RWPE2 (cell line): ENCODE data around the gene FARP2.

Experiments used
- ATAC-seq: fragments of 200-7000 bp; cut with Tn5 transposase; 3 replicates; pipeline ENCODE4 v1.9.1; 2021; ENCODE audit warnings: low read depth
- DNase-seq: peaks from one replicate; pipeline ENCODE4 v3.0.0-alpha.2; 2020; ENCODE audit warnings: low spot score
- H3K27ac ChIP-seq: fragments of 450-650 bp; 2 replicates; pipeline ENCODE4 v1.5.1; 2017; ENCODE audit warnings: mild to moderate bottlenecking; ENCODE audit not compliant: poor library complexity, severe bottlenecking
- H3K27me3 ChIP-seq: fragments of 250-450 bp; sonication (Bioruptor Pico); 2 replicates; pipeline ENCODE4 v1.5.1; 2021; ENCODE audit warnings: mild to moderate bottlenecking, moderate library complexity; ENCODE audit not compliant: insufficient read depth, poor library complexity, severe bottlenecking
- H3K36me3 ChIP-seq: fragments of 250-450 bp; sonication (Bioruptor Pico); 2 replicates; pipeline ENCODE4 v1.5.1; 2020; ENCODE audit warnings: low read depth, mild to moderate bottlenecking, moderate library complexity
- H3K4me1 ChIP-seq: fragments of 250-450 bp; sonication (Bioruptor Pico); 2 replicates; pipeline ENCODE4 v1.5.1; 2021; ENCODE audit warnings: mild to moderate bottlenecking, moderate library complexity; ENCODE audit not compliant: insufficient read depth, poor library complexity, severe bottlenecking
- H3K4me3 ChIP-seq: fragments of 250-450 bp; sonication (Bioruptor Pico); 2 replicates; pipeline ENCODE4 v1.5.1; 2021; ENCODE audit warnings: mild to moderate bottlenecking, moderate library complexity; ENCODE audit not compliant: severe bottlenecking
- H3K9me3 ChIP-seq: fragments of 250-450 bp; sonication (Bioruptor Pico); 2 replicates; pipeline ENCODE4 v1.5.1; 2021; ENCODE audit warnings: mild to moderate bottlenecking, moderate library complexity; ENCODE audit not compliant: severe bottlenecking
- TF ChIP-seq, protein P1 (sequence below): fragments of 450-650 bp; IDR thresholded peaks from one replicate; pipeline ENCODE4 v1.5.1; 2017; ENCODE audit warnings: mild to moderate bottlenecking, moderate library complexity; ENCODE audit not compliant: poor library complexity, severe bottlenecking

FARP2 gene

DNA sequence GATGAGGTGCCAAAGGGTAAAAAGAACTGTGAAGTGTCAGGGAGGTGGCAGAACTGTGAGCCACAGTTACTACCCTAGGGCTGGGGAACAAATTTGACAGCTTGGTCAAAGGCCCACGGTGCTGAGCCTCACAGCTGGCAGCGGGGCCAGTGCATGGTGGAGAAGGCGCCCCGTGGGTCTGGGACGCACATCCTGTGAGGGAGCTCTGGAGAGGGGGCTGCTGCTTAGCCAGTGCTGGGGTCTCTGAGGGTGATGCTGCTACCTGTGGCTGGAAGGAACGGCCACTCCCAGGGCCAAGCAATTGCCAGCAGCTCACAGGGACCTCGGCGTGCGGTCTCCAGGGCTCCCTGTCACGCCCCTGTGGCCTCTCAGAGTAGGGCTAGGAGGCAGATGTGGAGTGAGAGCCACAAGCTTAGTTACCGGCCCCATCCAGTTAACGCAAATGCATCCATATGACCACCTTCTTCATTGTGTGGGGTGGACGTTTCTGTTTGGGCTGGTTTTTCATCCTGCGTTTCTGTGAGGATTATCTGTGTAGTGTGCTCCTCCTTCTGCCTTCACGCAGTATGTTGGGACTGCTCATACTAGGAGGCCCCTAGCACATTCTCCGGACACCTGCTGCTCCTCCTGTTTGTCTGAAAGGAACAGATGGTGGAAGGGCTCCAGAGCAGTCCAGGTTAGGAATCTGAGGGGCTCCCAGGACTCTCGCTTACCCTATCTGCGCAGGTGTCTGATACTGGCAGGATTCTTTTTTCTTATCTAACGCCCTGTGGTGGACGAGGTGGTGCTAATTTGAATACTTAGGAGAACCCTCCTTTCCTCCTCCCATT, 126.3 kb downstream of the FARP2 start:
- Histone ChIP-seq H3K27ac (no peak overlapping the region), H3K36me3 (no peaks in the 10 kb centered on the region), H3K4me1 (no peaks in the 10 kb centered on the region), H3K4me3 (no peak overlapping the region), H3K9me3 (no peaks in the 10 kb centered on the region), H3K27me3 (no peaks in the 10 kb centered on the region)
- ATAC-seq: no peak
- TF ChIP-seq, protein P1, sequence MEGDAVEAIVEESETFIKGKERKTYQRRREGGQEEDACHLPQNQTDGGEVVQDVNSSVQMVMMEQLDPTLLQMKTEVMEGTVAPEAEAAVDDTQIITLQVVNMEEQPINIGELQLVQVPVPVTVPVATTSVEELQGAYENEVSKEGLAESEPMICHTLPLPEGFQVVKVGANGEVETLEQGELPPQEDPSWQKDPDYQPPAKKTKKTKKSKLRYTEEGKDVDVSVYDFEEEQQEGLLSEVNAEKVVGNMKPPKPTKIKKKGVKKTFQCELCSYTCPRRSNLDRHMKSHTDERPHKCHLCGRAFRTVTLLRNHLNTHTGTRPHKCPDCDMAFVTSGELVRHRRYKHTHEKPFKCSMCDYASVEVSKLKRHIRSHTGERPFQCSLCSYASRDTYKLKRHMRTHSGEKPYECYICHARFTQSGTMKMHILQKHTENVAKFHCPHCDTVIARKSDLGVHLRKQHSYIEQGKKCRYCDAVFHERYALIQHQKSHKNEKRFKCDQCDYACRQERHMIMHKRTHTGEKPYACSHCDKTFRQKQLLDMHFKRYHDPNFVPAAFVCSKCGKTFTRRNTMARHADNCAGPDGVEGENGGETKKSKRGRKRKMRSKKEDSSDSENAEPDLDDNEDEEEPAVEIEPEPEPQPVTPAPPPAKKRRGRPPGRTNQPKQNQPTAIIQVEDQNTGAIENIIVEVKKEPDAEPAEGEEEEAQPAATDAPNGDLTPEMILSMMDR: no peak
- DNase-seq: no peak

DNA sequence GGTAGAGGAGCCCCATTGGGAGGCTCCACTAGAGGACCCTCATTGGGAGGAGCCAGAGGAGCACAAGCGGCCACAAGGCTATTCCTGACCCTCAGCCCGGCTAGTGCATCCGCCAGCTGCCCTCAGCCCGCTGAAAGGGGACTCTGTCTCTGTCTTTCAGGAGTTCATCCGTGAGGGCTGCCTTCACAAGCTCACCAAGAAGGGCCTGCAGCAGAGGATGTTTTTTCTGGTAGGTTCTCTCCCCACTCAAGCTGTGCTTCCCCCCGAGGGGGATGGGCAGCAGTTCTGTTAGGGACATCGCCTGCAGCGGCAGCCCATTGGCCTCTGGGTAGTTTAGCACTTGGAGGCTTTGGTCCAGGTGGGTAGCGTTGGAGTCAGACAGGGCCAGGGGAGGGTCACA, 127.2 kb downstream of the FARP2 start:
- no peaks in the 10 kb centered on the region for H3K36me3 ChIP-seq
- H3K27ac ChIP-seq: no peak overlapping the region
- H3K4me1 ChIP-seq: no peaks in the 10 kb centered on the region
- H3K4me3 ChIP-seq: no peak overlapping the region
- DNase-seq: no peak
- no peaks in the 10 kb centered on the region for H3K27me3 ChIP-seq
- TF ChIP-seq, protein P1: no peak
- H3K9me3 ChIP-seq: no peaks in the 10 kb centered on the region
- ATAC-seq: no peak

DNA sequence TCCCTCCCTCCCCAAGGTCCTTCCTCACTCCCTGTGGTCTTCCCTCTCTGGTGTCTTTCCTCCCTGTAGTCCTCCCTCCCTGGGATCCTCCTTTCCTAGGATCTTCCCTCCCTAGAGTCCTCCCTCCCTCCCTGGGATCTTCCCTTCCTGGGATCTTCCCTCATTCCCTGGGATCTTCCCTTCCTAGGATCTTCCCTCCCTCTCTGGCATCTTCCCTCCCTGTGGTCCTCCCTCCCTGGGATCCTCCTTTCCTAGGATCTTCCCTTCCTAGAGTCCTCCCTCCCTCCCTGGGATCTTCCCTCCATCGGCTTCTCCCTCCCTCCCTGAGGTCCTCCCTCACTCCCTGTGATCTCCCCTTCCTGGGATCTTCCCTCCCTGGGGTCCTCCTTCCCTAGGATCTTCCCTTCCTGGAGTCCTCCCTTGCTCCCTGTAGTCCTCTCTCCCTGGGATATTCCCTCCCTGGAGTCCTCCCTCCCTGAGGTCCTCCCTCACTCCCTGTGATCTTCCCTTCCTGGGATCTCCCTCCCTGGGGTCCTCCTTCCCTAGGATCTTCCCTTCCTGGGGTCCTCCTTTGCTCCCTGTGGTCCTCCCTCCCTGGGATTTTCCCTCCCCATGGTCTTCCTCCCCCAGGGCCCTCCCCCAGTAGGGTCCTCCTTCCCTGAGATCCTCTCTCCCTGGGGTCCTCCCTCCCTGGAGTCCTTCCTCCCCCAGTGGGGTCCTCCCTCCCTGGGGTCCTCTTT, 129.3 kb downstream of the FARP2 start:
- Histone ChIP-seq H3K27ac (no peak overlapping the region), H3K9me3 (no peaks in the 10 kb centered on the region), H3K27me3 (no peaks in the 10 kb centered on the region), H3K4me1 (no peaks in the 10 kb centered on the region), H3K36me3 (no peaks in the 10 kb centered on the region), H3K4me3 (no peak overlapping the region)
- ATAC-seq: no peak
- TF ChIP-seq, protein P1: no peak
- DNase-seq: no peak

DNA sequence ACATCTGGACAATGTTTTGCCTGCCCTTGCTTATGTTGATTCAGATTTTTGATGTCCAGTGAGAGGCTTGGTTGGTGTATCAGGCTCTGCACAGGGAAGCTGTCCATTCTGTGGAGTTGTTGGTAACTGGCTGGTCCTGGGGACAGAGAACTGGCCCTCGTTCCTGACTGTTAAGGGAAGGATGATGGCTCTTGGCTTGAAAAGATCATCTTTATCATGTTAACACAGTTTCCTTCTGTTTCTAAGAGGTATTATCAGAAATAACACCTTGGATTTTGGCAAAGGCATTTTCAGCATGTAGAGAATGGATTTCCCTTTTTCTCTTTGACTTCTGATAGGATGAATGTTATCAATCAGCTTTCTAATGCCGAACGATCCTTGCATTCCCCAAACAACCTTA, 133.0 kb downstream of the FARP2 start:
- ATAC-seq (no peak), DNase-seq (no peak)
- H3K4me3 ChIP-seq: no peak overlapping the region
- H3K27ac ChIP-seq: no peak overlapping the region
- TF ChIP-seq, protein P1: no peak
- no peaks in the 10 kb centered on the region for H3K36me3 ChIP-seq
- H3K4me1 ChIP-seq: no peaks in the 10 kb centered on the region
- H3K9me3 ChIP-seq: no peaks in the 10 kb centered on the region
- no peaks in the 10 kb centered on the region for H3K27me3 ChIP-seq
